MV-4-11 (cell line): ENCODE measurements around the gene TMEM121B.

Experiments
- DNase-seq: peaks from one replicate; lab custom pipeline; 2025; lab: John Stamatoyannopoulos, UW

TMEM121B gene

GRCh38 chr22:17091851-17092250 is 29.3 kb downstream of the TMEM121B start:
- DNase-seq: no peak

- no peak for DNase-seq
Observed at GRCh38 chr22:17090550-17090949, 30.6 kb downstream of the TMEM121B start.

GRCh38 chr22:17087498-17088131 is 33.5 kb downstream of the TMEM121B start:
- peak; percentile 89 for DNase-seq

GRCh38 chr22:17086788-17087497 is 34.2 kb downstream of the TMEM121B start:
- peak; percentile 26 for DNase-seq

- peak; percentile 18 for DNase-seq
Observed at GRCh38 chr22:17086296-17086695, 34.9 kb downstream of the TMEM121B start.

- DNase-seq: no peak
Observed at GRCh38 chr22:17085277-17086181, 35.6 kb downstream of the TMEM121B start.

GRCh38 chr22:17084554-17085276 is 36.4 kb downstream of the TMEM121B start, which contains the start of gene IL17RA:
Gene IL17RA, plus strand, starts transcription at chr22:17085000. Its CDS starts 92 bp downstream, at chr22:17085092.
- peak; percentile 84 for DNase-seq

GRCh38 chr22:17083811-17084441 is 37.2 kb downstream of the TMEM121B start:
- no peak for DNase-seq

- DNase-seq: no peak
Observed at GRCh38 chr22:17083255-17083654, 37.9 kb downstream of the TMEM121B start.

- peak; percentile 44 for DNase-seq
Observed at GRCh38 chr22:17079572-17079971, 41.6 kb downstream of the TMEM121B start.

GRCh38 chr22:17077255-17077654 is 43.9 kb downstream of the TMEM121B start:
- DNase-seq: no peak

- DNase-seq: no peak
Observed at GRCh38 chr22:17074648-17075002, 46.5 kb downstream of the TMEM121B start.

GRCh38 chr22:17072877-17073276 is 48.3 kb downstream of the TMEM121B start:
- DNase-seq: no peak
